Thyroid gland (tissue), 4 donors: ENCODE results near the gene GSG1L.

Experiments
- CTCF ChIP-seq, 6 experiments: fragments of 200-600 bp in 3 of 6; fragments of 450-650 bp in 3 of 6; sonication (generic) in 3 of 6; IDR thresholded peaks; one replicate each; pipeline ENCODE4 v1.5.1; 2016 to 2019; ENCODE audit warnings: antibody characterized with exemption in 6 of 6, mild to moderate bottlenecking in 2 of 6, inconsistent platforms in 1 of 6, moderate library complexity in 1 of 6
- POLR2A ChIP-seq, 2 donors: fragments of 450-650 bp; IDR thresholded peaks; one replicate each; pipeline ENCODE4 v1.6.1; 2017; ENCODE audit warnings: antibody characterized with exemption in 2 of 2, mild to moderate bottlenecking in 2 of 2, moderate library complexity in 1 of 2

- no peak for TF ChIP-seq CTCF (IDR thresholded peaks at IDR 0.05)
- TF ChIP-seq POLR2A (IDR thresholded peaks at IDR 0.05): no peak
Measured at GRCh38 chr16:28090646-28091377, 27.3 kb upstream of the GSG1L start.
